Stimulated activated CD4-positive, alpha-beta T cell treated with anti-CD3 and anti-CD28 coated beads, Interleukin-12 subunit alpha, Interleukin-12 subunit beta, amount 100 ng/mL, for 48 hours (primary cell): ENCODE data around the gene RAC2.
A peak's percentile ranks its signal among the peaks of the same experiment; 100 is the strongest.

Experiments used
- DNase-seq, 3 donors: peaks; one replicate each; pipeline ENCODE4 v3.0.0-alpha.2; 2020; ENCODE audit warnings: low read depth in 2 of 3, low spot score in 1 of 3

The RAC2 gene

DNA sequence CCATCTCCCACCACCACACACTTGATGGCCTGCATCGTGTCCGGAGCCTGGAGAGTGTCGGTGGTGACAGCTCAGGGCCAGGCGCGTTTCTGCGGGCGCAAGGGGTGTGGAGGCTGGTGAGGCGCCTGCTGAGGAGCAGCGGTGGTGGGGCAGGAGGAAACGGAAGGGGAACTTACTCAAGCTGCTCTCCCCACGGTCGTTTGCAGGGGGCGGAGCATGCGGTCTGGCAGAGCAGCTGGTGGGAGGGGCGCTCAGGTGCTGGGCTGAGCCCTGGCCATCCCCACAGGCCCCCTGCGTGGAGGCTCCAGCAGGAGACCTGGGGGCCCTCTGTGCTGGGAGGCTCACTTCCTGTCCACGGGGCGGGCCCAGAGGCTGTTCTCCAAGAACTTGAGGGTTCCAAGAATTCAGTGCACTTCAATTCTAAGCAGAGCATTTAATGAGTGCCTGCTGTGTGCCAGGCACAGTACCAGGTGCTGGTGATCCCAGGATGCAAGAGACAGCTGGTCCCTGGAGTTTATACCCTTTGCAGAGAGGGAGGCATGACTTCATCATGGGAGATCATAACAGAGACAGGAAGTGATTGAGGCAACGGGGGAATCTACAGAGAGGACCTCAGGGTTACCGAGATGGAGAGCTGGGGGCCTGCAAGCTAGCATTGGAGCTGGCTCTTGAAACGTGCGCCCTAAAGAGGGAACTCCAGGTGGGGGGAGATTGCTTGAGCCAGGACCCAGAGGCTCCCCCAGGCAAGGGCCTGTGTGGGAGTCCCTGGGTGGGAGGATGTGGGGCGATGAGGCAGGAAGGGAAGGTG is at the start of gene RAC2:
RAC2 (minus strand) TSS at position 156 of the 808 bp plus-strand sequence; CDS start at position 35, 121 bp downstream.
- peak; percentile 85 to 90 (median 90) for DNase-seq

DNA sequence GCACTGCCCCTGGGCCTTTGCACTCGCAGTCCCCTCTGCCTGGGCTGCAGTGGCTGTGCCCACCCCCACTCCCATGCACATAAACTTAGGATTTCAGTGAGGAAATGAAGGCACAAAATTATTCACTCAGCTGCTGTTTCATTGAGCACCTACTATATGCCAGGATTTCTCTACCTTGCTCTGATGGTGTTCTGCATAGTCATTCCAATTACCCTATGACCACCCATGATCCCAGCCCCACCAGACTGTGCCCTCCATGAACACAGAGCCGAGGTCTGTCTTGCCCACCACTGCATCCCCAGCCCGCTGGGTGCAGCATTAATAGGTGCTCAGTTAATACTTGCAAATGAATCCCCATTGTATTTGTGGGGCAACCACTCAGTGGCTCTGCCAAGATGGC is 49.1 kb upstream of the RAC2 start:
- no peak for DNase-seq

DNA sequence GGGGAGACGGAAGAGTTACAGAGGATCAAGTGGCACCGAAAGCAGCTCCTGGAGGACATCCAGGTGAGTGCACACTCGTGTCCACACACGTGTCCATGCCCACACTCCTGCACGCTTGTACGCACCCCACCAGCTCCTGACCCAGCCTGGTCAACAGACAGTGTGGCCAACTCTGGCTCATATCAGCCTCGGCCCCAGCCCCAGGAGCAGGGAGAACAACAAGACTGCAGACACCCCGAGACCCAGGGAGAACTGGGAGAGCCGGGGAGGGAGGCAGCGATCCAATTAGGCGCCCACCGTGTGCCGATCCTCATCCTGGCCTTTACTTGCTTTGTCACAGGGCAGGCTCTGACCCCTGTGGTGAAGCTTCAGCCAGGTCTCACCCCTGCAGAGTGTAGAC is 48.6 kb upstream of the RAC2 start:
- no peak for DNase-seq

DNA sequence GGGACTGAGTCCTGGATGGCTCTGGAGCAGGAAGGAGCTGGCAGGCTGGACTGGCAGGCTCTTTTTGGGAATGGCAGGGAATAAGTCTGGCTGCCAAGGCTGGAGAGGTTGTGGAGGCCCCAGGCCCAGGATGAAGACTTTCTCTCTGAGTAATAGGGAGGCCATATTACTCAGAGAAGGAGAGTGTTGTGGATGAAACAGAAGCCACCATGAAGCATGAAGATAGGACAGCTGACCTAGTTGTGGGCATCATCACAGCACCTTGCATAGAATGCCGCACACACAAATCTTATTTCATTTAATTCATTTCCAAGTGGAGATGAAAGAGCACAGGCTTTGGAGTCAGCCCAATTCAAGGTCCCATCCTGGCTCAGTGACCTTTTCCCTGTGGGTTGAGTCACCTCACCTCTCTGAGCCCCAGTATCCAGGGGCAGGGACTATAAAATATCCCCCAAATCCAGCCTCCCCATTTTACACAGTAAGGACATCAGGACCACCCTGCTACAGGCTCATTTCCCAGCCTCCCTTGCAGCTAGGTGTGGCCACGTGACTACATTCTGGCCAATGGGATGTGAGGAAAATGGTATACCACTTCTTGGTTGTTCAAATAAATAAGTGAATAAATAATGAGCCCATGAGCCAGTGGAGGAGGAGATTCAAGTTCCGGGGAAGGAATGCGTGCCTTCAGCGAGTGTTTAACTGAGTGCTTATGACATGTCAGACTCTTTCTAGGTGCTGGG is 47.7 kb upstream of the RAC2 start:
- DNase-seq, result no peak

DNA sequence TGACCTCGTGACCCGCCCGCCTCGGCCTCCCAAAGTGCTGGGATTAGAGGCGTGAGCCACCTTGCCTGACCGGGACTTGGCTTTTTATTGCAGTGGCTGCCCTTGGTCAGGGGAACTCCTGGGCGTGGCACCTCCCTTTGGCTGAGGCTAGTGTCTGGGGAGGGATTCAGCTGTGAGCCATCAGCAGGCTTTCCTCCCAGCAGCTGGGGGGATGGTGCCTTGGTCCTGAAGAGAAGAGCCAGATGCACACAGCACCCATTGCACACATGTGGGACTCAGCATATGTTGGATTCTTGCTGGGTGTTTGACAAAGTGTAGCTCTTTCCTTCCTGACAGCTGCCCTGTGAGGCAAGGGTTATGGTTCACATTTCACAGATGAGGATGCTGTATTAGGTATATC is 46.7 kb upstream of the RAC2 start:
- no peak for DNase-seq

DNA sequence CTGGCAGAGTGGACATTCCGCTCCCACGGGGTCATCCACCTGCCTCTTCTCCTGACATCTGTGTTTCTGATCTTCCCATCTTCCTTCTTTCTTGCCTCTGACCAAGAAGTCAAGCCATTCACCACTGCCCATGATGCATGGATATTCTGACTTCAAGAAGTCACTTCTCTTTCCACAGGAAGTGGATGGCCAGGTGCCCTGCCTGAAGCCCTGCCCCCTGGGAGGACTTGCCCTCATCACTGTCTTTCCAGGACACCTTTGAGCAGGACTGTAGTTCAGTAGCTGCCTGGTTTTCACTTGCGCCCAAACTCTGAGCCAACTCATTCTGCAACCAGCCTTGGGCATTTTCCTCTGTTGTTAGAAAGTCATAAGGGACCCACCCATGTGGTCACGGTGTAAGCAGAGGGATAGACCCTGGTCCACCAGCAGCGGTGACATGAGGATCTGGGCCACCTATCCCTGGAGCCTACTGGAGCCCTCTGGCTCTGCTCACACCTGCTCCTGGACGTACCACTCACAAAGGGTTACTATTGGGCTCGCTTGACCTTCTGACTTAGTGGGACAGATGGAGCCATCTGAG is 45.2 kb upstream of the RAC2 start:
- no peak for DNase-seq

DNA sequence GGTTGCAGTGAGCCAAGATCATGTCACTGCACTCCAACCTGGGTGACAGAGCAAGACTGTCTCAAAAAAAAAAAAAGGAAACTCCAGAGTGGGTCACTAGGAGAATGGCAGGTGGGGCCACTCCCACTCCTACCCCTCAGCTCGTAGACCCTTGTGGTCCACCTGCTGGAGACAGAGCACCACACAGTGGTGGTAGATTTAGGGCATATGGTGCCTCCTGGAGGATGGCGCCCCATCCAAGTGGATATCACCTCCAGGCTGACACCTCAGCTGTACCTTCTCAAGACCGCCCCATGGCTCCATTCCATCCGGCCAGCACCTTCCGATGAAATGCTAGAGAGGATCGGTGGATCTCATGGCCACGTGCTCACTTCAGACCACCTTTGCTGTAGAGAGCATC is 44.5 kb upstream of the RAC2 start:
- DNase-seq, result no peak

DNA sequence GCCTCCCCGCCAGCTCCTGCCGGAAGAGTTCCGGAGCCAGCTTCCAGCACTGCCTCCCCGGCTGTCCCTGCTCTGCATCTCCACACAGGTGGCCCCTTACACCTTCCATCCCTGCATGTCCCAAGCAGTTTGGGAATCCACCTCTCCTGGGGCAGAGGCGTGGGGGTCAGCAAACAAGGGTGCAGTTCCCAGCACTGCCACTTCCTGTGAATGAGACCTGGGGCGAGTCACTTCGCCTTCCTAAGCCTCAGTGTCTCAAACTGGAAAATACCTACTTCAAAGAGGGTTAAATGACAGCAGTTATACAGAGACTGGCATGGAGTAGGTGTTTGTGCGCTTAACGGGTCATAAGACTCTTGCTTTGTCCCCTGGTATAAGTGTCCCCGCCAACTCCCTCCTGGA is 43.5 kb upstream of the RAC2 start:
- no peak for DNase-seq

DNA sequence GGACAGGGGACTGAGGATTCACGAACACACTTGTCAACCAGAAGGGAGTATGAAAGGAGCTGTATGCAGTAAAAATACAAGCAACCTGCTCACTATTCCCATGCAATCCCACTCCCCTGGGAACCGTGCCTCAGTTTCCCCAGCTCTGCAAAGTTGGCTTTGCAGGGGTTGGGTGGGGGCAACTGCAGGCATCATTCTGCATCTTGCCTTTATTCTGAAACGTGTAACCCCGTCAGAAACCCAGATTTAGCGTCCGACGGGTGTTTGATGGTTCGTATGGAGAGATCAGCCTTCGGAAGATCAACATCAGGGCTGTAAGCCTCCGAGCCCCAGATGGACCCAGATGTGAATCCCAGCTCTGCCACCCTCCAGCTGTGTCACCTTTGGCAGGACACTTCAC is 41.9 kb upstream of the RAC2 start:
- DNase-seq, result no peak

DNA sequence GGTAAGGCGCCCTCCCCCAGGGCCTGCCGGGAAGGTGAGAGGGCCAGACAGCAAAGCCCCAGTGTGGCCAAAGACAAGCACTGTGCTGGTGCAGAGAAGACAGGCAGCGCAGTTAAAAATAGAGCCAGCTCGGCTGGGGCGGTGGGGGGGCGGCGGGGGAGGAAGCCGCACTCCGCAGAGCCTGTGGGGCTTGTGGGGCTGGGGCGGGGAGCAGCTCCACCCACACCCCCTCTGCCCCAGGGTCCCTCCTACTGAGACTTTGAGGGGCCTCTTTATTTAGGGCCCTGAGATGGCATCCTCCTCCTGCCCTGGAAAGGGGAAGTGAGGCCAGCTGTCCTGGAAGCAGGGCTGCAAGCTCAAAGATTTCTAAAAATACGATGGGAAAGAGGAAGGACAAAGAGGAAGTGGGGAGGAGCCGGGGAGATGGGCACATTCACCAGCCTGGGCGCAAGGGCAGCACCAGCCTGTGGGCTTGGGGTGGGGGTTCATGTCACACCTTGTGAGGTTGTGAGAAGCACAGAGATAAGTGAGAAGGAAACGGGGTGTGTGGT is 40.8 kb upstream of the RAC2 start:
- DNase-seq, result no peak

DNA sequence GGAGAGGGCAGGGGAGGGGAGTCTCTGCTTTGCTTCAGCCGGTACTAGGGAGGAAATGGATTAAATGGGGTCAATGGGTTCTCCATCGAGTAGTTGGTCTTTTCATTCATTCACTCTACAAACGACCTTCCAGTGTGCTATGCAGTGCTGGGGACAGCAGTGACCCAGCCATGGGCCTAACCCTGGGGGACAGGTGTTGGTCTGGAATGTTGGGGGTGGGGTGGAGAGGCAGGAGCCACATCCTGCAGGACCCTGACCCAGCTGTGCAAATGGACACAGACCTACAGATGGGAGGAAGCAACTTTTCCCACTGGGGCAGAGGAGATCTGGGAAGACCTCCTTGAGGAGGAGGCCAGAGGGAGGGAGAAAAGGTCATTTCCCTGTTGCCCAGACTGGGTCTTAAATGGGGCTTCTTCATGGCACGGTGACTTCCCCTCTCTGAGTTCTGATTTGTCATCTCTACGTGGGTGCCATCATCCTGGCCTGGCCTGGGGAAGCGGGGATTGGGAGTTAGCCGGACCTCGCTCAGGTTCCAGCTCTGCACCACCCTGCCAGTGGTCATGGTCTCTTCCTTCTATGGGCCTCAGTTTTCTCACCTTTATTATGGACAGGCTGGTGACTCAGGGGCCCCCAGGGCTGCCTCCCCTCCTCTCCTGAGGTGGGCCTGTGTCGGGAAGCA is 40.2 kb upstream of the RAC2 start:
- no peak for DNase-seq

DNA sequence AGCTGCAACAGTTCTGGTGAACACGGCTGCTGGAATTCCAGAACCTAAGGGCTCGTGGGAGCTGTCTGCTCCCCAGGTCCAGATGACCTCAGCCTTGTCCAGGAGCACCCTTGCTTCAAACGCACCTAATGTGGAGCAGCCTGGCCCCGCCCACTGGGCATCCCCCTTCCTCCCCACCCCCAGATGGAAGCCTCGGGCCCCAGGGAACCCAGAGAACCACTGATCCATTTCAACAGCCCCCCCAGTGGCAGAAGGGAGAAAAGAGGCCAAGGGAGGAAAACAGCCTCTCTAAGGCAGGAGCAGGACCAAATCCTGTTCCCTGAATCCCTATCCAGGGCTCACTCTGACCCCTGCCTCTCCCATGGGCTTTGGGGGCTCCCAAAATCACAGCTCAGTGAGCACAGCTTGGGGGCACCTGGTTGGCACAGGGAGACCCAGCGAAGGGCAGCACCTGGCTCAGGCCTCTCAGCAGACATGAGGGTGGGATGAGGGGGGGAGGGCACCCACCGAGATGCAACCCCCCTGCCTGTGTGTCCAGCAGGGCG is 39.4 kb upstream of the RAC2 start:
- DNase-seq, result peak in 1 of 3 donors; percentile 77

DNA sequence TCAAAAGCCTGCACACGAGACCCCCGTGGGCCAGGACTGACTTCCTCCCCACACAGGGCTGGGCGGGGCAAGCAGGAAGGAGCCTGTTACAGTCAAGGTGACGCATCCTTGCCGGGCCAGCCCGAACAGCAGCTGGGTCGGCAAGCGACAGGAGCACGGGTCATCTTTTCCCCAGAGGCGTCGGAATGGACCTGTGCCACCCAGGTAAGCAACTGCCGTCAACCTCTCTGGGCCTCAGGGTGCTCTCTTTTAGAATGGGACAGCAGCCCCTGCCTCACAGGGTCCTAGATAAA is 38.3 kb upstream of the RAC2 start, which contains the start of gene CYTH4:
CYTH4 (plus strand) TSS at position 124 of the 293 bp plus-strand sequence; CDS start at position 186, 62 bp downstream.
- peak; percentile 41 to 67 (median 64) for DNase-seq

DNA sequence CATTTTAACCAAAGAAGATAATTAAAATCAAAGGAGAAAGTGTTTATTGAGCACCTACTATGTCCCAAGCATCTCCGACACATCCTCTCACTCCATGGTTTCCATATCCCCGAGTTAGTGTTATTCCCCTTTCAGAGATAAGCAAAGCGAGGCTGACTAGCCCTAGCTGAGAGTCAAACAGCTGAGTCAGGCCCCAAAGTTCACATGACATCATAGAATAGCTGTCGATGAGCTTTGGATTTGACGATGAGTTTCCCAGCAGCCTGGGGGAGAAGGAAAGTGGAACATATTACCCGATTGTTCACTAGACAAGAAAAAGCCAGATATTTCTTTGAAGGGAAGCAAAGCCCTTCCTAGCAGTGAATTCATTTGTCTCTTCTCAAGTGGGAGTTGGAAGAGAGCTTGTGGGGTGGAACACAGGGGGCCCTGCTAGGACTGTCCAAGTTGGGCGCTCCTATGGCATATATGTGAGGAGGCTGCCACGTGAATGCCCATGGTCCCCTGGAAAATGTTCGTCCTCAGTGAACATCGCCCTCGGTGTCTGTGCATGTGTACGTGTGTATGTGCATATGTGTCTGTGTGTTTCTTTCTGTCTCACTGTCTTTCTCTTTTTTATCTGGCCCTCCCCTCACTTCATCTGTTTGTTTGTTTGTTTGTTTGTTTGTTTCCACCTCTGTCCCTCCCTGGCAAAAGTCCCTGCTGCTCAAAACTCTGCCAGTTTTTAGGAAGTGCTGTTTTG is 37.7 kb upstream of the RAC2 start:
- peak in 1 of 3 donors; percentile 46 for DNase-seq

DNA sequence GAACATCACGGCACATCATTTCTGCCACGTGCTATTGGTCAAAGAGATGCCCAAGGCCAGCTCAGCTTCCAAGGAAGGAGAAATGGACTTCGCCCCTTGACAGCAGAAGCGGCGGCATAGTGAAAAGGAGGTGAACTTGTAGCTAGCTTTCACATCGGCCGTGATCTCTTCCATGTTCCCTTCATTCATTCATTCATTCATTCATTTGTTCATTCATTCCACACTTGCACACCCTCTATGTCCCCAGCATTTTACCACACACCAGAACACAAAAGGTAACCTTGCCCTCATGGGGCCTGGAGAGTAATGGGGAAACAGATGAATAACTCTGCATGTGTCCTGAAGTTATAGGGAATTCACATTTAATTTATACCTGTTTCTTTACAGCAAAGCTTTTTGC is 37.1 kb upstream of the RAC2 start:
- no peak for DNase-seq

DNA sequence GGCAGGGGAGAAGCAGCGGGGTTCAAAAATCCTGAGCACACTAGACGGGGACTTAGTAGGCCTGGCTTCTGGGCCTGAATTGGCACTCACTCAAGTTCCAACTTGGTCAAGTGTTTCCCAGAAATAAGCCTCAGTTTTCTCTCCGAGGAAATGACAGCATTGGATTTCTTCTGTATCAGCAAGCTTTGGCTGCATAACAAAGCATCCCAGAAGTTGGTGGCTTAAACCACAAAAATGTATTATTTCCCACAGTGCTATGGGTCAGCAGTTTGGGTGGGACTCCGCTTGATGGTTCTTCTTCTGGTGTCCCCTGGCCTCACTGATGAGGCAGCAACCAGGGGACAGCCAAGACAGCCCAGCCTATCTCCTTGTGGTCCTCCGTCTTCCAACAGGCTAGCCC is 36.6 kb upstream of the RAC2 start:
- no peak for DNase-seq

DNA sequence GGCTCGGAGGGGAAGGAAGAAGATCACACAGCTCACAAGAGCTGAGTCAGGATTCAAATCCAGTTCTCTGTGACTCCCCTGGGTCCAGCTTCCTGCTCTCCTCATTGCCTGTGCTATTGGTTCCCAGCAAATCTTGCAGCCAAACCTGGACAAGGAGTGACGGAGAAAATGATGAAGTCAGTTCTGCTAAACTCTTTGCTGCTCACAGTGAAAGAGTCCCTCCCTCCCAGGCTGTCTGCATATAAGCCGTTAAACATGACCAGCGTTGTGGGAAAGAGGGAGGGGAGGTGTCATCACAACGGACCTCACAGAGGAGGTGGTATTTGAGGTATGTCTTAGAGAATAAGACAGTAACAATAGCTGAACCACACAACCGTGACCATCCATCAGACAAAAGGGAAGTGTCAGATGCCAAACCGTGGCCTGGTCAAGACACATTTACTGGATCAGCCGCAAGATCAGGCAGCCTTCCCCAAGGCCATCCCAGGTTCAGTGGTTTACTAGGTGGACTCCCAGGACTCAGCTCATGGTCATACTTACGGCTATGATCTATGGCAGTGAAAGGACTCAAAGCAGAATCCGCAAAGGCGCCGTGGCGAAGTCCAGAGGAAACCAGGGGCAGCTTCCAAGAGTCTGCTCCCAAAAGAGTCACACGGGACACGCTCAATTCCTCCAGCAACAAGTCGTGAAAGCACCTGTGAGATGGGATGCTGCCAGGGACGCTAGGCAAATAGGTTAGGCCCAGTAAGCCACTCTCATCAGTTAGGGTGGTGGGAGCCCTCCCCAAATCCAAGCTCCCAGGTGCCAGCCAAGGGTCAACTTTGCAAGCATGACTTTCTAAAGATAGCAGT is 35.5 kb upstream of the RAC2 start:
- DNase-seq, result no peak

DNA sequence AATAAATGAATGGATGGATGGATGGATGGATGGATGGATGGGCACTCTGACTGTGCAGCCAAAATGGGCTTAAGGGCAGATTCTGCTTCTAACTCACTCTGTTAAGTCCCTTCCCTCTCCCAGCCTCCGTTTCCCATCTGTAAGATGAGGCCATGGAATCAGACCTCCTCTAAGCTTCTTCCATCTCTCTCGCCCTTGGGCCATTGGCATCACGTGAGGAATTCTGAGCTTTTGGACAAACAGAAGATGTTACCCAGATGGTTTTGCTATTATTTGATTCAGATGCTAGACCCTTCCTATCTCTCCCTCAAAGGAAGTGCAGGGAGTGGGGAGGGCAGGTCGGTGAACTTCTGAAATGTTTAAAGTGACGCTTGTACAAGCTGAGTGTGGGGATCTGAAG is 34.2 kb upstream of the RAC2 start:
- no peak for DNase-seq

DNA sequence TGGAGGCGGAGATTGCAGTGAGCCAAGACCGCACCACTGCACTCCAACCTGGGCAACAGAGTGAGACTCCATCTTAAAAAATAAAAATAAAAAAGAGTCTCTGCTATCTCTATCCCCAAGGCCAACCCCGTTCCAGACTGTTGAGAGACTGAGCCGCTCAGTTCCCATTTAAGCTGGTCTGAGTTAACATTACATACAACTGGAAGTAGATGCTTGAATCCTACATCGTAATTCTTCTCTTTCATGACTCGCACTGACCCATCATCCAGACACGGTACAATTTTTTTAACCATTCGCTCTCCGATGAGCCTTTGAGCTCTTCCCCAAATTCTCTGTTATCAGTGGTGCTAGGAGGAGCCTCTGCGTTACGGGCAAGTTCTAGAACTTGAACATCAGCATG is 33.3 kb upstream of the RAC2 start:
- DNase-seq, result no peak

DNA sequence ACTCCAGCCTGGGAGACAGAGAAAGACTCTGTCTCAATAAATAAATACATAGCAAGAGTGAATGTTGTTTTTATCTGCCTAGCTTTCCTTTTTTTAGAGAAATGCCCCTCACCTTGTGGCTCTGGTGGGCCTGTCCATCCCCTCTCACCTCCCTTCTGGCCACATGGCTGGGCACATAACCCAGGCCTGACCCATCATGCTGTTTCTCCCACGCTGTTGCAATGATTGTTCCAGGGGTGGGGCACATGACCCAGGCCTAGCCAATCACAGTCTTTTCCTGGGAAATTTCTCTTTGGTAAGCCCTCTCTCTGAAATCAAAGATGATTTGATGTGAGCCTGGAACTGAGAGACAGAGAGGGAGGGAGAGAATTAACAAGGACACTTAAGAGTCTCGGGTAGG is 32.7 kb upstream of the RAC2 start:
- no peak for DNase-seq
